Adipocyte (in vitro differentiated cells): Measurements from ENCODE around the gene RAB11FIP5.

Source experiments
- DNase-seq: peaks from one replicate; pipeline ENCODE4 v3.0.0-alpha.2; 2015; ENCODE audit warnings: low read depth
- H3K27me3 ChIP-seq: replicated peaks from 2 replicates; pipeline ENCODE4 v1.7.0; 2013; ENCODE audit warnings: mild to moderate bottlenecking, low read length, moderate library complexity; ENCODE audit not compliant: control insufficient read depth, insufficient read depth
- H3K36me3 ChIP-seq: 2 replicates; pipeline ENCODE4 v1.7.0; 2013; ENCODE audit warnings: low read length, mild to moderate bottlenecking, moderate library complexity; ENCODE audit not compliant: control insufficient read depth, insufficient read depth, severe bottlenecking
- H3K4me1 ChIP-seq: 2 replicates; pipeline ENCODE4 v1.7.0; 2013; ENCODE audit warnings: mild to moderate bottlenecking, low read length, moderate library complexity; ENCODE audit not compliant: control insufficient read depth, insufficient read depth
- H3K4me3 ChIP-seq: 2 replicates; pipeline ENCODE4 v1.7.0; 2013; ENCODE audit warnings: mild to moderate bottlenecking, low read length, moderate library complexity
- H3K9ac ChIP-seq: 2 replicates; pipeline ENCODE4 v1.7.0; 2013; ENCODE audit warnings: mild to moderate bottlenecking, low read length, moderate library complexity
- H3K9me3 ChIP-seq: 2 replicates; pipeline ENCODE4 v1.7.0; 2013; ENCODE audit warnings: mild to moderate bottlenecking, low read length, moderate library complexity; ENCODE audit not compliant: control insufficient read depth

Gene RAB11FIP5

DNA sequence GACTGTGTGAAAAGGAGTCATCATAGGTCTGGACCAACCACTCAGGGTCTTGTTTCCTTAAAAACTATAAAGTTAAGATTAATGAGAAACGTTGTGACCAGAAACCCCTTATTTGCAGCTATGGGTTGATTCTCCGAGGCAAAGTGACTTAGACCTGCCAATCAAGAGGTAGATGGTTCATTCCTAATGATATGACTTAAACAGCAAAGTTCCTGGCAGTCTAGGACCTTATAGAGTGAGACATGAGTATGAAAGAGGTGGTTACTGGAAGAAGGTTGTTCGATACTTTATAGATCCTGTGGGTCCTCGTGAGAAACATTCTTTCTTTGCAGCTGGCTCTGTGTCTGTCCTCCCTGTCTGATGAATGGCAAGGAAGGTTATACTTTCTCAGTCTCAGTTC is 49.3 kb downstream of the RAB11FIP5 start:
- H3K9ac ChIP-seq: peak overlapping the region; percentile 62
- H3K9me3 ChIP-seq: no peaks in the 10 kb centered on the region
- no peaks in the 10 kb centered on the region for H3K27me3 ChIP-seq
- no peak for DNase-seq
- no peaks in the 10 kb centered on the region for H3K36me3 ChIP-seq
- peak overlapping the region; percentile 46 for H3K4me3 ChIP-seq
- peaks cover 21% of the 10 kb centered on the region for H3K4me1 ChIP-seq

DNA sequence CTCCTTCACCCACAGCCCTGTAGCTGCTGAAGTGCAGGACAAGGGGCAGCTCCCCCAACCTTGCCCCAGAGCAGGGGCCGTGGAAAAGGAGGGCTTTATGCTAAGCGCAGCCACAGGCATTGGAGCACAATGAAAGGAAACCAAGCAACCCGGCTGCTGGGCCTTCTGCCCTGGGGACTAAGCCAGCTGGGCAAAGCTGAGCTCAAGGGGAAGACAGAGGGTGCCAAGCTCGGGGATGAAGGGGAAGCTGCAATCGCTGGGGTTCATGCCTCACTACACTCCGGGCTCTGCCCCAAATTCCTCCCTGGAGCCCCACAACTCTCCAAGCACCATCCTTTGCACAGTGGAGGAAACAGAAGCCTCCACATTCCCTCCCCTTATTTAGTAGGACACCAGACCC is 53.6 kb downstream of the RAB11FIP5 start:
- Histone ChIP-seq H3K4me1 (peaks cover 14% of the 10 kb centered on the region), H3K4me3 (no peak overlapping the region), H3K9ac (no peak overlapping the region), H3K36me3 (peaks cover 16% of the 10 kb centered on the region), H3K27me3 (no peaks in the 10 kb centered on the region), H3K9me3 (peaks cover 8% of the 10 kb centered on the region)
- no peak for DNase-seq

DNA sequence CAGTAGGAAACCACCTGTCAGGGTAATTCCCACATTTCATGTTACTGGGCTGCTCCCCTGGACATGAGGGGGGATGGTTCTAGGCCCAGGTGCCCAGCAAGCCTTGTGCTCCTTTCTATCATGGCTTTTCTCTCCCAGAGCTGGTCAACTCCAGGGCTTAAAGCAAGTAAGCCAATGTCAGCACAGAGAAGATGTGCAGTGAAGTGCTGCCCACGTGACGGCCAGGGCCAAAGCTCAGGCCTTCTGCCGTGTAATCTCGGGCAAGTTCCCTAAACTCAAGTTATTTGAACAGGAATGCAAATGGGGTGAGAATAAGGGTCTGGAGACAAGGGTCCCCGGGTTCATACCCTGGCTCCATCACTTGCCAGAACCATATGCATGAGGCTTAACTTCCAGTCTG is 57.8 kb downstream of the RAB11FIP5 start:
- H3K36me3 ChIP-seq: peaks cover 16% of the 10 kb centered on the region
- H3K4me1 ChIP-seq: peaks cover 9% of the 10 kb centered on the region
- DNase-seq: no peak
- H3K9ac ChIP-seq: no peak overlapping the region
- no peak overlapping the region for H3K4me3 ChIP-seq
- H3K9me3 ChIP-seq: peaks cover 8% of the 10 kb centered on the region
- H3K27me3 ChIP-seq: no peaks in the 10 kb centered on the region

DNA sequence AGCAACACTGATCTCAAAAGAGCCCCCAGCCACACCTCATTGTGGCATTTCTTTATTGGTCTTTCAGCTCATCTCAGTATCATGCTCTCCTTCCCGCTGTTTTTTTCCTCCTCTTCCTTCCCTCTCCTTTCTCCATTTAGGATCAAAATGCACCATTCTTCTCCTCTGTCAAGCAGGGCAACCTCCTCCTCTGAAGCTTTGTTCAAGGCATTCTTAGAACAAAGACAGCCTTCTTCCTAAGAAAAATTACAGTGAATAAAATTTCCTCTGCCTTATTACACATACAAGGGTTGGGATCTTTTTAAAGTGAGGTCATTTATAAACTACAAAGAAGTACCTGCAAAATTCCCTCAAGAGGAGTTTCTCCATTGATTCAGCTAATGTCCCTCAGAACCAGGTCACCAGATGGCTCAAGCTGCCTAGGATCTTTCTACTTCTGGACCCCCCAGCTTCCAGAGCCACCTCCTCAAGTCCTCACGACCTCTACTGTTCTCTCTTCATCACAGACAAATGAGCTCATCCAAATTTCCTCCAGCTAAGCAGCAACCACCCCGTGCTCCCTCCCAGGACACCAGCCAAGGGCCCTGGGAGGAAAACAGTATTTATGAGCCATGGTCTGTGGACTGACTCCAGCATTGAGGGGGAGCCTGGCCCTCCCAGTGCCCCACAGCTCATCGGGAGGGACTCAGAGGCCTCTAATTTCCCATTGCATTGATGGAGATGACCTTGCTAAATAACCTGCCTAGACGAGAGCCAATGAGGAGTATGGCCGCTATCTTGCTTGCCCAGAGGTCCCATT is 59.2 kb downstream of the RAB11FIP5 start:
- Histone ChIP-seq H3K4me3 (no peak overlapping the region), H3K9me3 (peaks cover 8% of the 10 kb centered on the region), H3K27me3 (no peaks in the 10 kb centered on the region), H3K9ac (no peak overlapping the region), H3K4me1 (peaks cover 9% of the 10 kb centered on the region), H3K36me3 (peaks cover 16% of the 10 kb centered on the region)
- DNase-seq: no peak

DNA sequence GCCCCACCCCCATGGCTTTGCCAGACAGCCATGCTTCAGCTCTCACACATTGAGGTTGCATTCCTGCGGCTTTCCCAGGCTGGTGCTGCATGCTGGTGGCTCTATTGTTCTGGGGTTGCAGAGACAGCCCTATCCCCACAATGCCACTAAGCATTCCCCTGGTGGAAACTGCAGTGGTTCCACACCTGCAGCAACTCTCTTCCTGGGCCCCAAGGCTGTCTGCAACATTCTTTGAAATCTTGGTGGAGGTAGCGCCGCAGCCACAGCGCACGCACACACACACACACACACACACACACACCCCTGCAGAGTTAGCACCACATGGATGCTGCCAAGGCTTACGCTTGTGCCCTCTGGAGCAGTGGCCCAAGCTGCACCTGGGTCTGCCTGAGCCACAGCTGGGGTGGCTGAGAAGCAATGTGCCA is 62.6 kb downstream of the RAB11FIP5 start:
- Histone ChIP-seq H3K9ac (no peak overlapping the region), H3K36me3 (no peaks in the 10 kb centered on the region)
- DNase-seq: no peak

DNA sequence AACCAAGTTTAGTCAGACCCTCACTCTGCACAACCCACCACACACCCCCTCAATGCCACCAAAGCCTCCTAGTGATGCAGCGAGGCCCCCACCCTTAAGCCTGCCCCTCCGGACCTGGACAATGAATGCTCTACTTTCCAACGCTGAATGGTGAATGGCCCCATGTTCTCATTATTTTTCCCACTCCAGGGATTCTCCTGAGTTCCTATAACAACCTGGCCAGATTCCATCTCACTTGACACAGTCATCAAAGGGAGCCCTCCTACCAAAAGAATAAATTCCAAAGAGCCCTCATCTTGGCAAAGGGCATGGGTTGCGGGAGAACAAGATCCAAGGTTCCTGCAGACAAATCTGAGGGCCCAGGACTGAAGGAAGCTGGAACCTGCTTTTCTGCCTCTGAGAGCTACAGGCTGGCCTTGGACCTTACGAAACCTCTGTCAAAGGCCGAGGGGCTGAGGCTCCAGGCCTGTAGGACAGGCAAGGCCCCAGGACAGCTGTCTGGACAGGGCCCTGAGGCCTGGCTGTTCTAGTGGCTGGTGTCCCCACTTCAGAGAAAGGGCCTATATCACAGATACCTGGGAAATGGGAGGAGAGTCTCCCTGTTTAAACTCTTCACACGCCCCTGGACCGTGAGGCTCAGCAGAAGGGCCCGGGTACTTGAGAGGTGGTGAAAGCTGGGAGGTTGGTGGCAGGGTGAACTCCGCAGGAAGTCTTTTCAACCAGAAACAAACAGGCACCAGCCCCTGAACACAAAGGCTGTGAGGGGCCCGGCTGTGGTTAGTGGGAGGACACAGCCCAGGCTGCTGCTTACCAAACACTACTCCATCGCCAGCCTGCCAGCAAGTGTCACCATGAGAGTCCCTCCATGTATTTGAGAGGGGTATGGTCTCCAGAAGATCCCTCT is 68.6 kb downstream of the RAB11FIP5 start:
- DNase-seq: no peak
- H3K4me3 ChIP-seq: no peak overlapping the region
- peaks cover 3% of the 10 kb centered on the region for H3K36me3 ChIP-seq
- H3K27me3 ChIP-seq: no peaks in the 10 kb centered on the region
- peaks cover 4% of the 10 kb centered on the region for H3K4me1 ChIP-seq
- H3K9ac ChIP-seq: no peak overlapping the region
- no peaks in the 10 kb centered on the region for H3K9me3 ChIP-seq

More for the DNA sequence above, 62.6 kb downstream of the RAB11FIP5 start:
- H3K4me3 ChIP-seq: no peak overlapping the region
- peaks cover 9% of the 10 kb centered on the region for H3K4me1 ChIP-seq
- H3K27me3 ChIP-seq: no peaks in the 10 kb centered on the region
- H3K9me3 ChIP-seq: no peaks in the 10 kb centered on the region

DNA sequence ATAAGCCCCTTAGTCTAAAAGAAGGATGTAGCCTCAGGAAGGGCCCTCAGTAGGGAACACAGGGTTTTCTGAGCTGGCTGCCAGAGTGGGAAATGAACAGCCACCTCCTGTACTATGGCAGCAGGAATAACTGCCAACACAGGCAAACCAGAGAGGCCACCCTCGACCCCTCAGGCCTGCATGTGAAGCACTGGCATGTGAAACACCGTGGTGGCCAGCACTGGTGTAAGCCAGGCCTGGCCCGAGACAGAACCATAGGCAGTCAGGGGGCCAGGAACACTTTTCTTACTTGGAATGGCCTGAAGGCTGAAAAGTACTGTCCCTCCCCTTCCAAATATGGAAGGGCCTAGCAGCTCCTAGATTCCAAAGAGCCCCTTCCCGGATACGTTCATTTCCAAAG is 69.5 kb downstream of the RAB11FIP5 start:
- Histone ChIP-seq H3K9ac (no peak overlapping the region), H3K27me3 (no peaks in the 10 kb centered on the region), H3K4me3 (no peak overlapping the region), H3K4me1 (peaks cover 4% of the 10 kb centered on the region), H3K9me3 (no peaks in the 10 kb centered on the region), H3K36me3 (peaks cover 5% of the 10 kb centered on the region)
- no peak for DNase-seq

DNA sequence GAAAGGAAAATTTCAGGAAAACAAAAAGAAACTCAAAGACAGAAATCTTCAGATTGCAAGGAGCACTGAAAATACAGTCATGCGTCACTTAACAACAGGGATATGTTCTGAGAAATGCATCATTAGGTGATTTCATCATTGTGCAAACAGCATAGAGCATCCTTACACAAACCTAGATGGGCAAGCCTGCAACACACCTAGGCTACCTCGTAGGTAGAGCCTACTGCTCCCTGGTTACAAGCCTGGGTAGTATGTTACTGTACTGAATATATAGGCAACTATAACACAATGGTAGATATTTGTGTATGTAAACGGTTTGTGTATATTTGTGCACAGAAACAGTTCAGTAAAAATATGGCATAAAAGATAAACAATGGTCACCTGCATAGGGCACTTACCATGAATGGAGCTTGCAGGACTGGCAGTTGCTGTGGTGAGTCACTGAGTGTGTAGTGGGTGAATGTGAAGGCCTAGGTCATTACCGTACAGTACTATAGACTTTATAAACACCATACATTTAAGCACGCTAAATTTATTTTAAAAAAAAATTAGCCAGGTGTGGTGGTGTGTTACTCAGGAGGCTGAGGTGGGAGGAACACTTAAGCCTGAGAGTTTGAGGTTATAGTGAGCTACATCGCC is 74.7 kb downstream of the RAB11FIP5 start:
- no peak overlapping the region for H3K4me3 ChIP-seq
- no peaks in the 10 kb centered on the region for H3K27me3 ChIP-seq
- peaks cover 9% of the 10 kb centered on the region for H3K36me3 ChIP-seq
- H3K9me3 ChIP-seq: no peaks in the 10 kb centered on the region
- no peak for DNase-seq
- H3K4me1 ChIP-seq: peaks cover 15% of the 10 kb centered on the region
- H3K9ac ChIP-seq: no peak overlapping the region

DNA sequence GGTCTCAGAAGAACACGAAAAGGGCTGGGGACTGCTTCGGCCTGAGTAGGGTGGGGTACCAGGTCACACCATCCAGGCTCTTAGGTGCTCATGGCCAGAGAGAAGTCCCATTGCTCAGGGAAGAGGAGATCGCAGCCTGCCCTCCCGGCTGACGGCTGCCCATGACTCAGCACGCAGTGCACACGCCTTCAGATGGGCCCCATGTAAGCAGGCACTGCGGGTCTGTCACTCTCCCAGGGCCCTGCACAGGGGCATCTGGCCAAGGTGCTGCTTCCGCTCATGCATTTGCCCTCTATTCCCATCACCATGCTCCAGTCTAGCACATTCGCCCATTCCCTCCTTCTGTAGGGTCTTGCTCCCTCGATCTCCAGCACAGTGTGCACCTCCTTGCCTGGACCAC is 76.0 kb downstream of the RAB11FIP5 start:
- Histone ChIP-seq H3K27me3 (no peaks in the 10 kb centered on the region), H3K4me3 (no peak overlapping the region), H3K9me3 (no peaks in the 10 kb centered on the region), H3K4me1 (peaks cover 15% of the 10 kb centered on the region), H3K36me3 (peaks cover 9% of the 10 kb centered on the region), H3K9ac (no peak overlapping the region)
- no peak for DNase-seq

DNA sequence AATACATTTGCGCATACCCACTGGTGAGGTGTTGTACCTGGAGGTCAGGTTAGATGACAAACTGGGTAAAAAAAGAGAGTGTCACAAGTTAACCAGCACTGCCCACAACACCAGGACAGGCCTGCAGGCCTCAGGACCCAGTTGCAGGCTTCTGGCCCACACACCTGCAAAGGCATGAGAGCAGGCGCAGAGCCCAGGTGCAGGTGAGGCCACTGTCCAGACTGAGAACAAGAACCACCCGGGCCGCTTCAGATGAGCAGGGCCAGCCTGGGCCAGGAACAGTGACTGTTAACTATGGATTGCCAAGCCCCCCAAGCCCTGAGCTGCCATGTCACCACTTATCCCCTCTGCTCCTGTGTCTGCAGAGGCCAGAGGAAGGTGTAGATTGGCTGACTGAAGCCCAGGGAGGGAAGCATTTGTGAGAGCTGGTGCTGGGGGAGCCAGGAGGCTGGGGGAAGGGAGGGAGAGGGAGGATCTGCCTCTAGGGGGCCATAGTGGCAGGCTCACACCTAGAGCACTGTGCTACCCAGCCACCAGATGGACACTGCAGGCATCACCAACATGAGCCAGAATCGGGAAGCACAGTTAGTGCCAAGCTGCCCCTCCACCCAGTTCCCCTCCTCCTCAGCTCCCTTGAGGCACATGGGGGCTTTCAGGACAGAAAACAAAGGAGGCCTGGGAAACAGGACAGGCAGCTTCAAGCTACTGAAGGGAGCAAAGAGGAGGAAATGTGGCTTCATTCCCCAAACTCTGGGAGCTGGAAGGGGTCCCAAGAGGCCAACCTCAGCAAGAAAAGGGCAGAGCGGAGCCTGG is 76.6 kb downstream of the RAB11FIP5 start:
- H3K9ac ChIP-seq: no peak overlapping the region
- H3K27me3 ChIP-seq: no peaks in the 10 kb centered on the region
- H3K4me1 ChIP-seq: peaks cover 15% of the 10 kb centered on the region
- no peak for DNase-seq
- H3K4me3 ChIP-seq: no peak overlapping the region
- H3K9me3 ChIP-seq: no peaks in the 10 kb centered on the region
- H3K36me3 ChIP-seq: peaks cover 9% of the 10 kb centered on the region
